Neural cell (in vitro differentiated cells): ENCODE measurements around the gene MSH2. TPM values are rescaled to one million over a fixed set of nuclear protein-coding genes. Genes with fewer than 3 reads are reported as not detected.

Source experiments
- H2AFZ ChIP-seq: fragments of 200-600, 300-800 bp; sonication (generic), shearing (Covaris generic); 2 replicates; pipeline ENCODE4 v1.6.0; 2014; ENCODE audit warnings: low read depth, mild to moderate bottlenecking, antibody characterized with exemption, low read length, moderate library complexity
- H3F3A ChIP-seq: fragments of 200-600 bp; shearing (Covaris generic); 2 replicates; pipeline ENCODE4 v1.6.1; 2016; ENCODE audit warnings: mild to moderate bottlenecking, moderate library complexity, mixed read lengths, antibody characterized with exemption, low read length; ENCODE audit not compliant: insufficient read depth, poor library complexity, severe bottlenecking
- H3K27ac ChIP-seq: fragments of 200-600, 300-800 bp; sonication (generic), shearing (Covaris generic); 2 replicates; pipeline ENCODE4 v1.5.1; 2014; ENCODE audit warnings: mild to moderate bottlenecking, low read length, moderate library complexity
- H3K27me3 ChIP-seq: fragments of 300-800, 200-600 bp; sonication (generic), shearing (Covaris generic); 2 replicates; pipeline ENCODE4 v1.6.0; 2014; ENCODE audit warnings: mild to moderate bottlenecking, low read depth, low read length, moderate library complexity; ENCODE audit not compliant: insufficient read depth
- H3K36me3 ChIP-seq: fragments of 300-800, 200-600 bp; sonication (generic), shearing (Covaris generic); 2 replicates; pipeline ENCODE4 v1.5.1; 2014; ENCODE audit warnings: mild to moderate bottlenecking, antibody characterized with exemption, low read length, moderate library complexity; ENCODE audit not compliant: insufficient read depth
- H3K4me2 ChIP-seq: fragments of 300-800, 200-600 bp; sonication (generic), shearing (Covaris generic); 2 replicates; pipeline ENCODE4 v1.6.0; 2014; ENCODE audit warnings: mild to moderate bottlenecking, low read length
- H3K4me3 ChIP-seq: fragments of 300-800, 200-600 bp; sonication (generic), shearing (Covaris generic); 2 replicates; pipeline ENCODE4 v1.5.1; 2014; ENCODE audit warnings: mild to moderate bottlenecking, low read length, moderate library complexity
- H3K79me2 ChIP-seq: fragments of 200-600 bp; shearing (Covaris generic); replicated peaks from 2 replicates; pipeline ENCODE4 v1.6.0; 2014; ENCODE audit warnings: mild to moderate bottlenecking, low read length, moderate library complexity; ENCODE audit not compliant: insufficient read depth
- H3K9ac ChIP-seq: fragments of 300-800, 200-600 bp; sonication (generic), shearing (Covaris generic); 2 replicates; pipeline ENCODE4 v1.6.1; 2016; ENCODE audit warnings: mild to moderate bottlenecking, low read length, mixed read lengths
- H3K9me2 ChIP-seq: fragments of 200-600 bp; shearing (Covaris generic); 2 replicates; pipeline ENCODE4 v1.6.1; 2016; ENCODE audit warnings: mild to moderate bottlenecking, low read length, mixed read lengths; ENCODE audit not compliant: insufficient read depth
- H3K9me3 ChIP-seq: fragments of 200-600, 300-800 bp; sonication (generic), shearing (Covaris generic); 2 replicates; pipeline ENCODE4 v1.6.1; 2016; ENCODE audit warnings: mild to moderate bottlenecking, mixed run types, low read length, moderate library complexity, mixed read lengths
- H4K20me1 ChIP-seq: fragments of 200-600 bp; shearing (Covaris generic); 2 replicates; pipeline ENCODE4 v1.6.1; 2016; ENCODE audit warnings: mild to moderate bottlenecking, mixed run types; ENCODE audit not compliant: insufficient read depth
- EP300 ChIP-seq: fragments of 450-650 bp; conservative IDR thresholded peaks from 2 replicates; pipeline ENCODE4 v1.6.1; 2014; ENCODE audit warnings: antibody characterized with exemption, mild to moderate bottlenecking, moderate library complexity; ENCODE audit not compliant: poor library complexity, severe bottlenecking
- EZH2 ChIP-seq: fragments of 200-600, 300-800 bp; shearing (Covaris generic), sonication (generic); IDR thresholded peaks from 2 replicates; pipeline ENCODE4 v1.6.1; 2014; ENCODE audit warnings: antibody characterized with exemption, low read length, borderline replicate concordance, mild to moderate bottlenecking; ENCODE audit not compliant: insufficient read depth, poor library complexity, severe bottlenecking
- MXI1 ChIP-seq: fragments of 450-650 bp; conservative IDR thresholded peaks from 2 replicates; pipeline ENCODE4 v1.6.1; 2014; ENCODE audit warnings: antibody characterized with exemption, mild to moderate bottlenecking; ENCODE audit not compliant: poor library complexity, severe bottlenecking
- POLR2AphosphoS5 ChIP-seq: IDR thresholded peaks from 2 replicates; pipeline ENCODE4 v1.6.1; 2012
- RAD21 ChIP-seq: fragments of 450-650 bp; conservative IDR thresholded peaks from 2 replicates; pipeline ENCODE4 v1.6.1; 2014; ENCODE audit warnings: antibody characterized with exemption, mild to moderate bottlenecking, moderate library complexity
- SMC3 ChIP-seq: fragments of 450-650 bp; conservative IDR thresholded peaks from 2 replicates; pipeline ENCODE4 v1.6.1; 2014; ENCODE audit warnings: antibody characterized with exemption, mild to moderate bottlenecking, moderate library complexity; ENCODE audit not compliant: poor library complexity
- TAF1 ChIP-seq: IDR thresholded peaks from 2 replicates; pipeline ENCODE4 v1.6.1; 2012; ENCODE audit warnings: low read depth
- polyA plus RNA-seq: library from polyadenylated mRNA; depleted of rRNA; stranded (reverse); fragments of >200 nt; gene quantifications from 2 replicates; pipeline ENCODE4 v1.2.3, GENCODE V29; 2014
- TF ChIP-seq, protein P1 (sequence below): fragments of 450-650 bp; IDR thresholded peaks from 2 replicates; pipeline ENCODE4 v1.5.1; 2014; ENCODE audit warnings: antibody characterized with exemption, mild to moderate bottlenecking, moderate library complexity; ENCODE audit not compliant: poor library complexity, severe bottlenecking
- TF ChIP-seq, protein P2 (sequence below): IDR thresholded peaks from 2 replicates; pipeline ENCODE4 v1.6.1; 2012; ENCODE audit warnings: borderline replicate concordance

Gene MSH2
- polyA plus RNA-seq, 1 donor from 2014 or later, result 105 TPM

DNA sequence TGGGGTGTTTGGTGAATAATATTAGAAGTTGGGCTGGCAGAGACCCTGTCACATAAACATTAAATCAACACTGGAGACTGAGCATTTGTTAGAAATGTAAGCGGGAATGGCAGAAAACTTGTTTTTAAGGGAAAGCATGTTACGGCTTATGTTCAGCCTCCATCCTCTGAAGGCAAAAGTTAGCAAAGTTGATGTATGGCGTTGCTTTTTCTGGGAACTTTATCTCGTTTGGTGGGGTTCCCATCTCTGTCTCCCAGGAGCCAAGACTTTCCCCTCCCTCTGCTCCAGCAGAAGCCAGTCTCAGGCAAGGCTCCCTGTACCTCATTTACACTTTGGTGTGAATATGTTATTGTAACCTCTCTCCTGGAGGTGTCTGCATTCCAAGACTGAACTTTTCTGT lies 105.1 kb downstream of the MSH2 start:
- H3K27ac ChIP-seq, result no peak overlapping the region
- no peaks in the 10 kb centered on the region for H3F3A ChIP-seq
- H3K9ac ChIP-seq, result no peak overlapping the region
- H3K27me3 ChIP-seq, result no peaks in the 10 kb centered on the region
- H3K4me2 ChIP-seq, result no peak overlapping the region
- no peak for TF ChIP-seq EP300
- no peak for TF ChIP-seq MXI1
- TF ChIP-seq TAF1, result no peak
- TF ChIP-seq, protein P1, sequence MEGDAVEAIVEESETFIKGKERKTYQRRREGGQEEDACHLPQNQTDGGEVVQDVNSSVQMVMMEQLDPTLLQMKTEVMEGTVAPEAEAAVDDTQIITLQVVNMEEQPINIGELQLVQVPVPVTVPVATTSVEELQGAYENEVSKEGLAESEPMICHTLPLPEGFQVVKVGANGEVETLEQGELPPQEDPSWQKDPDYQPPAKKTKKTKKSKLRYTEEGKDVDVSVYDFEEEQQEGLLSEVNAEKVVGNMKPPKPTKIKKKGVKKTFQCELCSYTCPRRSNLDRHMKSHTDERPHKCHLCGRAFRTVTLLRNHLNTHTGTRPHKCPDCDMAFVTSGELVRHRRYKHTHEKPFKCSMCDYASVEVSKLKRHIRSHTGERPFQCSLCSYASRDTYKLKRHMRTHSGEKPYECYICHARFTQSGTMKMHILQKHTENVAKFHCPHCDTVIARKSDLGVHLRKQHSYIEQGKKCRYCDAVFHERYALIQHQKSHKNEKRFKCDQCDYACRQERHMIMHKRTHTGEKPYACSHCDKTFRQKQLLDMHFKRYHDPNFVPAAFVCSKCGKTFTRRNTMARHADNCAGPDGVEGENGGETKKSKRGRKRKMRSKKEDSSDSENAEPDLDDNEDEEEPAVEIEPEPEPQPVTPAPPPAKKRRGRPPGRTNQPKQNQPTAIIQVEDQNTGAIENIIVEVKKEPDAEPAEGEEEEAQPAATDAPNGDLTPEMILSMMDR, result no peak
- no peak for TF ChIP-seq RAD21
- TF ChIP-seq POLR2AphosphoS5, result no peak
- no peak for TF ChIP-seq EZH2
- TF ChIP-seq, protein P2, sequence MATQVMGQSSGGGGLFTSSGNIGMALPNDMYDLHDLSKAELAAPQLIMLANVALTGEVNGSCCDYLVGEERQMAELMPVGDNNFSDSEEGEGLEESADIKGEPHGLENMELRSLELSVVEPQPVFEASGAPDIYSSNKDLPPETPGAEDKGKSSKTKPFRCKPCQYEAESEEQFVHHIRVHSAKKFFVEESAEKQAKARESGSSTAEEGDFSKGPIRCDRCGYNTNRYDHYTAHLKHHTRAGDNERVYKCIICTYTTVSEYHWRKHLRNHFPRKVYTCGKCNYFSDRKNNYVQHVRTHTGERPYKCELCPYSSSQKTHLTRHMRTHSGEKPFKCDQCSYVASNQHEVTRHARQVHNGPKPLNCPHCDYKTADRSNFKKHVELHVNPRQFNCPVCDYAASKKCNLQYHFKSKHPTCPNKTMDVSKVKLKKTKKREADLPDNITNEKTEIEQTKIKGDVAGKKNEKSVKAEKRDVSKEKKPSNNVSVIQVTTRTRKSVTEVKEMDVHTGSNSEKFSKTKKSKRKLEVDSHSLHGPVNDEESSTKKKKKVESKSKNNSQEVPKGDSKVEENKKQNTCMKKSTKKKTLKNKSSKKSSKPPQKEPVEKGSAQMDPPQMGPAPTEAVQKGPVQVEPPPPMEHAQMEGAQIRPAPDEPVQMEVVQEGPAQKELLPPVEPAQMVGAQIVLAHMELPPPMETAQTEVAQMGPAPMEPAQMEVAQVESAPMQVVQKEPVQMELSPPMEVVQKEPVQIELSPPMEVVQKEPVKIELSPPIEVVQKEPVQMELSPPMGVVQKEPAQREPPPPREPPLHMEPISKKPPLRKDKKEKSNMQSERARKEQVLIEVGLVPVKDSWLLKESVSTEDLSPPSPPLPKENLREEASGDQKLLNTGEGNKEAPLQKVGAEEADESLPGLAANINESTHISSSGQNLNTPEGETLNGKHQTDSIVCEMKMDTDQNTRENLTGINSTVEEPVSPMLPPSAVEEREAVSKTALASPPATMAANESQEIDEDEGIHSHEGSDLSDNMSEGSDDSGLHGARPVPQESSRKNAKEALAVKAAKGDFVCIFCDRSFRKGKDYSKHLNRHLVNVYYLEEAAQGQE, result no peak
- no peak for TF ChIP-seq SMC3
- H3K4me3 ChIP-seq, result no peak overlapping the region
- no peaks in the 10 kb centered on the region for H3K36me3 ChIP-seq
- H2AFZ ChIP-seq, result no peak overlapping the region
- no peaks in the 10 kb centered on the region for H3K9me2 ChIP-seq
- H4K20me1 ChIP-seq, result no peaks in the 10 kb centered on the region
- H3K79me2 ChIP-seq, result no peaks in the 10 kb centered on the region
- H3K9me3 ChIP-seq, result peaks cover 6% of the 10 kb centered on the region

GRCh38 chr2:47508641-47509040 lies 105.7 kb downstream of the MSH2 start:
- H3K9me3 ChIP-seq, result peaks cover 6% of the 10 kb centered on the region
- H3K9me2 ChIP-seq, result no peaks in the 10 kb centered on the region
- TF ChIP-seq, protein P2, result no peak
- H3K4me2 ChIP-seq, result no peak overlapping the region
- H3K79me2 ChIP-seq, result no peaks in the 10 kb centered on the region
- H4K20me1 ChIP-seq, result no peaks in the 10 kb centered on the region
- no peak overlapping the region for H3K4me3 ChIP-seq
- no peak overlapping the region for H3K27ac ChIP-seq
- no peak overlapping the region for H3K9ac ChIP-seq
- H3K27me3 ChIP-seq, result no peaks in the 10 kb centered on the region
- no peaks in the 10 kb centered on the region for H3F3A ChIP-seq
- no peaks in the 10 kb centered on the region for H3K36me3 ChIP-seq
- no peak overlapping the region for H2AFZ ChIP-seq
